NCI-H2107 treated with DMSO at 0.1 percent for 48 hours (cell line): ENCODE measurements around the gene TTLL1.
A peak's percentile ranks its signal among the peaks of the same experiment; 100 is the strongest.

Experiments
- DNase-seq: peaks from one replicate; lab custom pipeline; 2025; ENCODE audit not compliant: unreplicated experiment; lab: John Stamatoyannopoulos, UW

TTLL1 gene

GRCh38 chr22:43088984-43089717 lies at the start of gene TTLL1:
TTLL1 (minus strand) TSS chr22:43089391; CDS start chr22:43075586, 13,805 bp downstream.
- peak; percentile 52 for DNase-seq

DNA sequence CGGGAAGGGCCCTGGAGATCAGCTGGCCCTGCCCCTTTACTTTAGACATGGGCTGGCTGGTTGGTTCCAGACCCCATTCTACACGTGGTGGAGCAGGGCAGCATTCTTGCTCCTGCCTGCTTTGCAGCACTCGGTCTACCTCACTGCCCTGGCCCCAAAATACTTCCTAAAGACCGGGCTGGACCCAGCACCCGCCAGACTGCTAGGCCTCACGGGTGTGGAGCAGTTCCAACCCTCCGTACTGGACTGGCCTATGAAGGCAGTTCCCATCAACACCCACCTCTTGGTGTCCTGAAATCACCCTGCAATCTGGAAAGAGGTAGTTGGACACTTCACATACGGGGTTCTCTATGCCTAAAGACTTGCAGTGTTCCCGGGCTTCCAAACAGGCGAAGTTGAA lies 47.6 kb upstream of the TTLL1 start:
- DNase-seq, result no peak

DNA sequence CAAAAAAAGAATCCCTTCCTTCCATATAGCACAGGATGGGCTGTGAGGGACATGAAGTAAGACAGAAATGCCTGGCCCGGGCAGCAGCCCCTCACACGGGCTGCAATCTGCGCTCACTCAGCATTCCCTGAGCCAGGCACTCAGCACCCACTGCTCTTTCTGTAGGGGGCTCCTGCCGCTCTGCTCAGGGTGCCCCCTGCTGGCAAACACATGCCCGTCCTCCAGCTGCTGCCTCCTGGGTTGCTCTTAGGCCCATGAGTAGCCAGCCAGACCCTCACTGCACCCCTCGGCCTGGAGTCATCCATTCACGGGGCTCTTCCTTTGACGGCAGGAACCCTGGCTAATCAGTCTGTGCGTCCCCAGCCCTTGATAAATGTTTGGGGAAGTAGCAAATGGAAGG lies 47.1 kb upstream of the TTLL1 start:
- no peak for DNase-seq

DNA sequence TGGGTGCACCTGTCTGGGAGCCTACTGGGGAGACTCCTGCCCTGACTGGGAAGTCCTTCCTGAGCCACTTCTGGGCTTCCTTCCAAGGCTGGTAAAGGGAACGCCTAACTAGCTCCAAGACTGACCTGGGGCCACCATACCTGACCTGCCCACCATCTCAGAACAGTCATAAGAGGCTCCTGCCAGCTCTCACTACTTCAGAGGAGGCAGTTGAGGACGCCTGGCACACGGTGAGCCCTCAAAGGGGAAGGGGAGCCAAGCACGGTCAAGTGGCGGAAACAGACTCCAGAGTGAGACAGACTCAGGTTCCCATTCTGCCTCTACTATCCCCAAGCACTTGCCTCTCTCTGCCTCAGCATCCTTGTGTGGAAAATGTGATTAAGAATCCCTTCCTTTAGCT lies 46.4 kb upstream of the TTLL1 start:
- DNase-seq, result no peak

- no peak for DNase-seq
These were observed 45.4 kb upstream of the TTLL1 start for GRCh38 chr22:43134553-43134952.

GRCh38 chr22:43133401-43133800 lies 44.2 kb upstream of the TTLL1 start:
- no peak for DNase-seq

- no peak for DNase-seq
These were observed 42.7 kb upstream of the TTLL1 start for GRCh38 chr22:43131773-43132501.

DNA sequence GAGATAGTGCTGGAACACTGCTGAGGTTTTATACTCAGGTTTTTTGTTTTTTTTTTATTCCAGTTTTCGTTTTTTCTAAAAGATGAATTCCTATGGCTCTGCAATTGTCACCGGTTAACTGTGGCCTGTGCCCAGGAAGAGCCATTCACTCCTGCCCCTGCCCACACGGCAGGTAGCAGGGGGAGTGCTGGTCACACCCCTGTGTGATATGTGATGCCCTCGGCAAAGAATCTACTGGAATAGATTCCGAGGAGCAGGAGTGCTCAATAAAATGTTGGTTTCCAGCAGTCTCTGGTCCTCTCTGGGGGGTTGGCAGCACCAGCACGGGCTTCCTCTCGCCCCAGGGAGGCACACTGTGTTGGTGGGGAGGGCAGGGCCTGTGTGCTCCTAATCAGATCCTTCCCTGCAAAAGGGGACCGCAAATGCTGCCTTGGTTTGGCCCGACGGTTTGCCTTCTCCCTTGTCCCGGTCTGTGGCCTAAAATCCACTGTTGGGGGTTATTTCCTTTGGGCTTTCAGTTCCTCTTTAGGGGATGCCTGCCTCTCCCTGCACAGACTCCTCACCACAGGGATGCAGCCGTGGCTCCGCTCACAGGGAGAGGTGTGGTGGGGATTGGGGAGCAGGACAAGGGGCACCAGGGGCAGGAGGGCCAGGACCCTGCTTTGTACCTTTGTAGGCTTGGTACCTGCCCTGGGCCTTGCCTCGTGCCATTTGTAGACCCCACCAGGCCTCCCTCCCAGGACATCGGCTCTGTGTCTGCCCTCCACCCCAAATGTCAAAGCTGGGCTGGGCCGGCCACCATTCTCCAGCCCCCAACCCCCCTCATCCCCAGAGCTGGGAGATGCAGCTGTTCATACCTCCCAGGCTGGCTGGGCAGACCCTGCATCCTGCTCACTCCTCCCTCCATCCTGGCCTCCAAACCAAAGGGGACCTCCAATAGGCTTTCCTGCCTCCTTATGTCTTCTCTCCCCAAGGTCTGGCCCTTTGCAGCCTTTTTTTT lies 40.5 kb upstream of the TTLL1 start:
- no peak for DNase-seq

- peak; percentile 58 for DNase-seq
These were observed 39.8 kb upstream of the TTLL1 start for GRCh38 chr22:43128928-43129424.

- no peak for DNase-seq
These were observed 38.9 kb upstream of the TTLL1 start for GRCh38 chr22:43128116-43128515.

DNA sequence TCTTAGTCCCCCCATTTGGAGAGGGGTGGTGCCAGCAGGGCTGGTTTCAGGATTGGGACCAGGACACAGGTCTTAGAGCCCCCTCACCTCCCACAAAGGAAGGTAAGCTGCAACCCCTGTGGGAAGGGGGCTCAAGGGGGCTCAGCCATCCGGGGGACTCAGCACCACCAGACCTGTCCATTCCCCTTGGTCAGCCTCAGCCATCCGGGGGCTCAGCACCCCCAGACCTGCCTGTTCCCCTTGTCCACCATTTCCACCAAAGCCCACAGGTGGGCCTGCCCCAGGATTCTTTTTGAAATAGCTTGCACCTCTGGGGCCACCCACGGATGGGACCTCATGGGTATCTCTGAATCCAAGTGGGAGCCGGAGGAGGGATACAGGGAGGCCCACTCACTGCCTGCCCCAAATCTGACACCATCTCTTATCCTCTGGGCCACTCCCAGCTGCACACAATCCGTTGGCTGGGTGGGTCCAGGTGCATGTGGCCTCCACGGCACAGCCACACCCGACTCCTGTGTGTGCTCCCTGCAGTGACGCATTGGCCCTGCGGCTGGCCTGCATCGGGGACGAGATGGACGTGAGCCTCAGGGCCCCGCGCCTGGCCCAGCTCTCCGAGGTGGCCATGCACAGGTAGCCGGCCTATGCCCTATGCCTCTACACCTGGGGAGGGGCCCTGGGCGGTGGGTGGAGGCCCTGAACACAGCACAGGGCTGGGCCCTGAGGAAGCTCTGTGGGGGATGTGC lies 38.1 kb upstream of the TTLL1 start:
- no peak for DNase-seq

DNA sequence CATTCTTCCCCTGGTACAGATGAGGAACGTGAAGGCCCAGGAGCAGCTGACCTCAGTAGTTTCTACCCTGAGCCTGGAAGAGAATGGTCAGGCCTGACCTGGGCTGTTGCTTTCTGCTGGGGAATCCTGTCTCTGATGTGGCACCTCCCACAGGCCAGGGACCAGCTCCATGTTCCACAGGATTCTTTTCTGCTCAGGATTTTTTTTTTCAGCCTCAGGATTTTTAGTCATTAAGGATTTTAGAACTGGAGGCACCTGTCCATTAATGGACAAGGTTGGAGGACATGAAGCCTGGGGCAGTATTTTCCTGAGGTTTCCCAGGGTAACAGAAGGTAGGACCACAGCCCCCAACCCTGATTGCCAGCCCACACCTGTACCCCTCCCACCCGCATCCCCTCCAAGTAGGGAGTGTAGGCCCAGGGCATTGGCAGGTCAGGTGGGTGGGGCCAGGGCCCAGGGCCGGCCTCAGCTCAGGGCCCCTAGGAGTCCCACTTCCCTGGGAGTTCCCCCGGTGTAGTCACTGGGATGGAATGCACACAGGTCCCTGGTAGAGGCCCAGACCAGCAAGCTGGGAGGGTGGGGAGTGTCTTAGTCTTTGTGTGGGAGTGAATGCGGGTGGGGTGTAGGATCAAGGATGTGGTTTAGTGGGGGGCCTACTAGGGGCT lies 37.4 kb upstream of the TTLL1 start:
- no peak for DNase-seq

- DNase-seq, result no peak
These were observed 29.8 kb upstream of the TTLL1 start for GRCh38 chr22:43118953-43119458.

GRCh38 chr22:43118024-43118849 lies 29.0 kb upstream of the TTLL1 start:
- DNase-seq, result no peak

GRCh38 chr22:43116932-43117331 lies 27.7 kb upstream of the TTLL1 start:
- DNase-seq, result no peak

- DNase-seq, result no peak
These were observed 25.8 kb upstream of the TTLL1 start for GRCh38 chr22:43114958-43115357.

DNA sequence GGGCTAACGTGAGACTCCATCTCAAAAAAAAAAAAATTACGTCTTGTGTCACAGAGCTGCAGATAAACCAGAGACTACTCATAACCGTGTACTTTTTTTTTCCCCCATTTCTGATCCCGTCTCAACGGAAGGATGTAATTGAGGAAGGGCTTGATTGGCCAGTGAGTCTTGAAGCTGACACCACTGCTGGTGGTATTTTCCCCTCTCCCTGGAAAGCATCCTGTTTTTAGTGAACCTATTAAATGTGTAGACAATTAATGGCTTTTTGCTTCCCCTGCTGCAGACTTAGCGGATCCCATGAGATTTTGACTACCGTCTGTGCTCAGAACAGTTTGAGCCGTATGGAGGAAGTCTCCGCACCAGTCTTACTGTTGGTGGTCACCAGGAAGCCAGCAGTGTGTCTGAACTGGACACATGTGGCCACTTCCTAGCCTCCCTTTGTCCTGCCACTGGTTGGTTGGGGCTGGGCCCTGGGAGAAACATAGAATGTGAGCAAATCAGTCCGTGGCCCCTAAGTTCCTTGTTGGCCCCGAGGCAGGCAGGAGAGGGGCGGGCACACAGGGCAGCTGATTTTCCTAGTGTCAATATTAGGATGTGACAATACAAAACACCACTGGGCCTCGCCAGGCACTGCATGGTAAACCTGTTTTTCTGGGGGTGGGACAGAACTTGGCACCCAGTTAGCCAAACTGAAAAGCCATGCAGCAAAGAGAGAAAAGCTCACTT lies 24.5 kb upstream of the TTLL1 start:
- no peak for DNase-seq

GRCh38 chr22:43110927-43111623 lies 21.9 kb upstream of the TTLL1 start:
- DNase-seq, result peak; percentile 16
